H9 (cell line): ENCODE results near the gene CERS6. TPM values are rescaled to one million over a fixed set of nuclear protein-coding genes. Genes with fewer than 3 reads are reported as not detected.

Source experiments
- DNase-seq: peaks from one replicate; pipeline ENCODE4 v3.0.0-alpha.2; 2017
- H2AFZ ChIP-seq: one replicate; pipeline ENCODE4 v1.6.1; 2013; ENCODE audit warnings: mild to moderate bottlenecking, low read length, control low read depth, moderate library complexity
- H2AK5ac ChIP-seq: 2 replicates; pipeline ENCODE4 v1.6.1; 2013; ENCODE audit warnings: low read length, control low read depth, mixed read lengths; ENCODE audit not compliant: insufficient read length
- H2BK120ac ChIP-seq: one replicate; pipeline ENCODE4 v1.6.1; 2013; ENCODE audit warnings: low read depth, mild to moderate bottlenecking, low read length, control low read depth, inconsistent platforms; ENCODE audit not compliant: poor library complexity, severe bottlenecking
- H2BK12ac ChIP-seq: 2 replicates; pipeline ENCODE4 v1.6.1; 2013; ENCODE audit warnings: low read length, control low read depth, mixed read lengths, low read depth; ENCODE audit not compliant: insufficient read length
- H2BK15ac ChIP-seq: 2 replicates; pipeline ENCODE4 v1.6.1; 2013; ENCODE audit warnings: low read depth, low read length, control low read depth
- H2BK20ac ChIP-seq: one replicate; pipeline ENCODE4 v1.6.1; 2013; ENCODE audit warnings: low read depth, mild to moderate bottlenecking, low read length, control low read depth, inconsistent platforms; ENCODE audit not compliant: poor library complexity, severe bottlenecking
- H2BK5ac ChIP-seq: 2 replicates; pipeline ENCODE4 v1.6.1; 2013; ENCODE audit warnings: low read length, control low read depth, mixed read lengths; ENCODE audit not compliant: insufficient read length
- H3K14ac ChIP-seq: 2 replicates; pipeline ENCODE4 v1.6.1; 2013; ENCODE audit warnings: low read length, control low read depth; ENCODE audit not compliant: insufficient read depth
- H3K18ac ChIP-seq: 2 replicates; pipeline ENCODE4 v1.6.1; 2013; ENCODE audit warnings: low read depth, mild to moderate bottlenecking, mixed read lengths, low read length, control low read depth; ENCODE audit not compliant: insufficient read length
- H3K23ac ChIP-seq: 2 replicates; pipeline ENCODE4 v1.6.1; 2013; ENCODE audit warnings: low read length, control low read depth, mixed read lengths, low read depth; ENCODE audit not compliant: insufficient read length
- H3K23me2 ChIP-seq: 2 replicates; pipeline ENCODE4 v1.6.1; 2013; ENCODE audit warnings: low read depth, mild to moderate bottlenecking, mixed read lengths, low read length, control low read depth; ENCODE audit not compliant: insufficient read length, poor library complexity, severe bottlenecking
- H3K27ac ChIP-seq: 2 replicates; pipeline ENCODE4 v1.5.1; 2013; ENCODE audit warnings: low read length, control low read depth, mixed read lengths, low read depth; ENCODE audit not compliant: insufficient read length
- H3K27me3 ChIP-seq: 2 replicates; pipeline ENCODE4 v1.6.1; 2013; ENCODE audit warnings: low read length, control low read depth, inconsistent platforms; ENCODE audit not compliant: insufficient read depth
- H3K4ac ChIP-seq: 2 replicates; pipeline ENCODE4 v1.6.1; 2013; ENCODE audit warnings: low read depth, mild to moderate bottlenecking, control low read depth, inconsistent platforms, low read length, moderate library complexity
- H3K4me1 ChIP-seq: 2 replicates; pipeline ENCODE4 v1.6.1; 2013; ENCODE audit warnings: low read length, control low read depth, inconsistent platforms; ENCODE audit not compliant: insufficient read depth
- H3K4me2 ChIP-seq: 2 replicates; pipeline ENCODE4 v1.6.1; 2013; ENCODE audit warnings: low read length, control low read depth, mixed read lengths; ENCODE audit not compliant: insufficient read length, insufficient read depth
- H3K56ac ChIP-seq: 2 replicates; pipeline ENCODE4 v1.6.1; 2013; ENCODE audit warnings: low read depth, mild to moderate bottlenecking, mixed read lengths, low read length, control low read depth; ENCODE audit not compliant: insufficient read length
- H3K79me1 ChIP-seq: 2 replicates; pipeline ENCODE4 v1.6.1; 2013; ENCODE audit warnings: low read depth, mild to moderate bottlenecking, moderate library complexity, low read length, control low read depth, inconsistent platforms; ENCODE audit not compliant: insufficient read depth, poor library complexity, severe bottlenecking
- H3K79me2 ChIP-seq: 2 replicates; pipeline ENCODE4 v1.6.1; 2013; ENCODE audit warnings: low read length, control low read depth, inconsistent platforms; ENCODE audit not compliant: insufficient read depth
- H3K9ac ChIP-seq: 2 replicates; pipeline ENCODE4 v1.6.1; 2013; ENCODE audit warnings: low read length, control low read depth, mixed read lengths; ENCODE audit not compliant: insufficient read length; ENCODE audit errors: extremely low read depth
- H3K9me3 ChIP-seq: one replicate; pipeline ENCODE4 v1.6.1; 2013; ENCODE audit warnings: low read depth, low read length, inconsistent platforms; ENCODE audit not compliant: control insufficient read depth
- H3T11ph ChIP-seq: one replicate; pipeline ENCODE4 v1.6.1; 2013; ENCODE audit warnings: mild to moderate bottlenecking, low read length, control low read depth, inconsistent platforms
- H4K20me1 ChIP-seq: one replicate; pipeline ENCODE4 v1.6.1; 2013; ENCODE audit not compliant: control insufficient read depth, insufficient read length, insufficient read depth
- H4K5ac ChIP-seq: 2 replicates; pipeline ENCODE4 v1.6.1; 2013; ENCODE audit warnings: low read depth, mild to moderate bottlenecking, mixed read lengths, low read length, control low read depth; ENCODE audit not compliant: insufficient read length
- H4K8ac ChIP-seq: replicated peaks from 2 replicates; pipeline ENCODE4 v1.6.1; 2013; ENCODE audit warnings: low read length, control low read depth, mixed read lengths, low read depth; ENCODE audit not compliant: insufficient read length
- H4K91ac ChIP-seq: 2 replicates; pipeline ENCODE4 v1.6.1; 2013; ENCODE audit warnings: low read depth, mild to moderate bottlenecking, moderate library complexity, mixed read lengths, low read length, control low read depth; ENCODE audit not compliant: insufficient read length
- H3K27ac Mint-ChIP-seq, 3 experiments: 2 replicates in 2 of 3; 3 replicates in 1 of 3; pipeline ENCODE4 v1.8.0; 2020 to 2021; ENCODE audit warnings: mixed read lengths in 3 of 3, mild to moderate bottlenecking in 1 of 3, moderate library complexity in 1 of 3
- H3K27me3 Mint-ChIP-seq: 2 replicates; pipeline ENCODE4 v1.8.0; 2021; ENCODE audit warnings: low read depth, mild to moderate bottlenecking, moderate library complexity, mixed read lengths
- H3K36me3 Mint-ChIP-seq, 3 experiments: 2 replicates in 2 of 3; 3 replicates in 1 of 3; pipeline ENCODE4 v1.8.0; 2020 to 2021; ENCODE audit warnings: low read depth in 3 of 3, mixed read lengths in 3 of 3; ENCODE audit not compliant: insufficient read depth in 1 of 3
- H3K4me1 Mint-ChIP-seq, 2 experiments: 2 replicates each; pipeline ENCODE4 v1.8.0; 2020; ENCODE audit warnings: mixed read lengths in 2 of 2
- H3K4me3 Mint-ChIP-seq, 2 experiments: 2 replicates in 1 of 2; 3 replicates in 1 of 2; pipeline ENCODE4 v1.8.0; 2020 to 2021; ENCODE audit warnings: mild to moderate bottlenecking in 2 of 2, mixed read lengths in 2 of 2, moderate library complexity in 1 of 2
- H3K9me3 Mint-ChIP-seq, 2 experiments: 2 replicates in 1 of 2; 3 replicates in 1 of 2; pipeline ENCODE4 v1.8.0; 2020; ENCODE audit warnings: mild to moderate bottlenecking in 2 of 2, mixed read lengths in 2 of 2, moderate library complexity in 1 of 2
- CTCF ChIP-seq: fragments of 200-600 bp; sonication (generic); conservative IDR thresholded peaks from 3 replicates; pipeline ENCODE4 v1.8.0; 2021; ENCODE audit warnings: antibody characterized with exemption, mild to moderate bottlenecking
- WGBS: extraction: QIAGEN DNeasy Blood & Tissue Kit; methylation state at CpG from one replicate; pipeline ENCODE4 v1.1.7; 2013; ENCODE audit warnings: missing lambda C conversion rate, low lambda C conversion rate, mixed read lengths; ENCODE audit not compliant: insufficient read length; ENCODE audit errors: extremely low coverage; 5-methylcytosine and 5-hydroxymethylcytosine counted together
- total RNA-seq: library from RNA; stranded (reverse); gene quantifications from 2 replicates; pipeline ENCODE4 v1.2.1, GENCODE V29; 2021

The CERS6 gene
- total RNA-seq, 1 experiment from 2014 or later: 17.7 TPM

GRCh38 chr2:168490015-168490874, 34.2 kb downstream of the CERS6 start:
- H3K9ac ChIP-seq: no peak overlapping the region

More at GRCh38 chr2:168490015-168490874, 34.2 kb downstream of the CERS6 start:
- Histone ChIP-seq H3K27me3 (no peaks in the 10 kb centered on the region), H3K79me2 (no peaks in the 10 kb centered on the region; the same call in 1 of the 2 replicates), H4K5ac (no peak overlapping the region), H3K23ac (no peak overlapping the region), H4K20me1 (no peaks in the 10 kb centered on the region), H4K8ac (no peak overlapping the region), H3K27ac (no peak overlapping the region), H3K4ac (no peak overlapping the region), H2BK15ac (no peak overlapping the region), H2BK20ac (no peak overlapping the region), H3K9me3 (no peaks in the 10 kb centered on the region), H3K18ac (no peak overlapping the region), H2BK120ac (no peak overlapping the region), H3K14ac (no peak overlapping the region), H3K79me1 (no peaks in the 10 kb centered on the region), H3K56ac (no peak overlapping the region), H2AFZ (no peak overlapping the region), H3K4me1 (peaks cover 5% of the 10 kb centered on the region; the same call in 1 of the 2 replicates), H3K23me2 (no peaks in the 10 kb centered on the region), H2AK5ac (no peak overlapping the region), H4K91ac (no peak overlapping the region), H2BK12ac (no peak overlapping the region), H3T11ph (no peak overlapping the region), H2BK5ac (no peak overlapping the region), H3K4me2 (no peak overlapping the region)
- peaks cover 0 to 11% (median 5%) of the 10 kb centered on the region in 3 experiments; a peak in 4 of 7 replicates for H3K36me3 Mint-ChIP-seq
- H3K27me3 Mint-ChIP-seq: no peaks in the 10 kb centered on the region
- peaks cover 46 to 54% of the 10 kb centered on the region in 2 experiments for H3K4me1 Mint-ChIP-seq
- WGBS: no CpG with 5 or more reads among the region's 7 CpGs
- H3K27ac Mint-ChIP-seq: peak overlapping the region; percentile 78 to 91 (median 81)
- H3K4me3 Mint-ChIP-seq: peak overlapping the region in 1 of 2 experiments; percentile 3; a peak in 1 of 5 replicates
- TF ChIP-seq CTCF: no peak
- peaks cover 0 to 4% of the 10 kb centered on the region in 2 experiments; a peak in 1 of 5 replicates for H3K9me3 Mint-ChIP-seq
- DNase-seq: no peak
